HG02588 (cell line): ENCODE results near the gene ATP9A.

ENCODE experiments used
- ATAC-seq: cut with Tn5 transposase; IDR thresholded peaks from one replicate; pipeline ENCODE4 v1.9.1; 2021; ENCODE audit warnings: mild to moderate bottlenecking, moderate library complexity; ENCODE audit not compliant: unreplicated experiment

Gene ATP9A

DNA sequence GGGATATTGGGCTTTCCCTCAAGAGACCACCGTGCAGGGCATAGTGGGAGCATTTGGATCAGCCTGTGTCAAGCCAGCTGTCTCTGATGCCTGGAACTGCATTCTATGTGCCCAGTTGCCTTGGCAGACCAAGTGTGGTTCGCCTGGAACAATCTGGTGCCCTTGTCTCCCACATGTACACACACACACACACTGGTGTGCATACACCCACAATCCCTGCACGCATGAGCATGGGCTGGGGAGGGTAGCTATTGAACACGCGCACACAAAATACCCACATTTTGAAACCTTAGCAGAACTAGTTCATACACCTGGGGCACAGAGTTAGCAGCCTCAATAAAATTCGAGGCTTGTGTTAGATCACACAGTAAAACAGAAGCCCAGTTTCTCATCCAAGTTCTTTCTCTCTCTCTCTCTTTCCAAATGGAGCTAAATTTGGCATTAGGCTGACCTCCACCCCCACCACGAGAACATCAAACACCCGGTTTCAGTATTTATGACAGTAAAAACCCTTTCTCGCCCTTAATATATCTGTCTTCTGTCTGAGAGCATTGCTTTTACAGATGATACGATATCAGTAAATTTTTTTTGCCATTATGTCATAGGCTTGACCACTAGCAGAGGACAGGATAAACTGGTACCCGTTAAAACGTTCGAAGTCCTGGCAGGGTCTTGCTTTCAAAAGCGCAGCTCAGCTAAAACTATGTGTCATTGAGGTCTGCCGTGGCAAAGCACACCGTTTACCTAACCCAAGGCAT lies 207.5 kb downstream of the ATP9A start:
- no peak for ATAC-seq

DNA sequence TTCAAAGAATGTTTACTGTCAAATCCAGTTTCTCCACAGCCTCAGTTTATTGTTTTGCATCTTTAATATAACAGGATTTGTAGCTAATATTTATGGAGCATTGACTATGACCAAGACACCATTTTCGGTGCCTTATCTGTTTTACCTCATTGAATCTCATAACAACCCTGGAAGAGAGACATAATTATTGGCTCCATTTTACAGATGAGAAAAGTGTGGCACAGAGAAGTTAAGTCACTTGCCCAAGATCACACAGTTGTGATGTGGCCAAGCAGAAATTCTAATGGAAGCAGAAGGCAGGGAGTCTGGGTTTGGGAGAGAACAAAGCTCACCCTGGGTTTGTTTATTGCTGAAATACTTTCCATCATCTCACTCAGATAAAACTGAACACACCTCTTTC lies 208.1 kb downstream of the ATP9A start:
- ATAC-seq = no peak

DNA sequence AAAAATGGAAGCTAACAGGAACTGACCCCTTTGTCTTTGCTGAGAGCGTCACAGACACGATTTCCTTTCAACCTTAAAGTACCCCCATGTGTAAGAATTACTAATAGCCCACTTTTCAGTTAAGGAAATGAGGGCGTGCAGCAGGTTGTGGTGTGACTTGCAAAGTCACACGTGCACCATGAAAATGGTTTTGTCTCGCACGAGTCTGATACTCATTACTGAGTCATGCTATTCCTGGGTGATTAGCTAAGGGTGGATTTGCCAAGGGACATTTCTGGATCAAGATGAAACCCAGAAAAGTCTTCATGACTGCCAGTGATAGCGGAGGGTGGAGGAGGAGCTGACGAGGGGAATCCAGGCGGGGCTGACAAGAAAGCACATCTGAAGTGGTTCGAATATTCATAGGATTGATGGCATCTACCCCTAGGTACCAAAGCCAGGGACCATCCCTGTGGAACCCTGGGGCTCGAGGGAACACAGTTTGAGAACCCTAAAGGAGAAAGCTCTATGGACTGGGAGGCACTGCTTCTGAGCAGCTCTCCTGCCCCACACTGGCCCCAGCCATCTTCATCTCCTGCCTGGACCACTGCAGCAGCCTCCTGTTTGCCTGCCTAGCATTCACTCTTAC lies 213.5 kb downstream of the ATP9A start:
- no peak for ATAC-seq

DNA sequence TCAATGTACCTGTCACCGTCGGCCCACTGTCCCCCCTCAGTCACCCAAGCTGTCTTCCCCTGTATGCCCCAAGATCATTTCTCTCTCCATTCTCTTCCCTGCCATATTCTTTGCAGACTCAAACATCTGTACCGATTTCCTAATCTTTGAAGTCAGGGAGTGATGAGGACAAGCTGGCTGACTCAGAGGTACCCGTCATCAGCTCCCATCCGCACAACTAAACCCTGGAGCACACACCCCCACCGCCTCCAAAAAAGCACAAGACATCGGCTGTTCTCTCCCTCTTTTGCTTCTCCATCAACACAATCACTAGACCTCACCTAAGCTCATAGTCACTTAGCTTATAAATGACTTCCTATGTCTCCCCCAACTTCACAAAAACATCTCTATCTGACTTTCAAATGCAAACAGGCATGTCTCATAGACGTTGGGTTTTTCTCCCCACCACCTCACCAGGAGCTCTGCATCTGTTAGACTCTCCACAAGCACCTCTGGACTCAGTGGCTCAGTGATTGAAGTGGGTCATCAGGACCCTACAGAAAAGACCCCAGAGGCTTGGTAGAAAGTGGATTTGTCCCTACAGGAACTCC lies 214.2 kb downstream of the ATP9A start:
- no peak for ATAC-seq

DNA sequence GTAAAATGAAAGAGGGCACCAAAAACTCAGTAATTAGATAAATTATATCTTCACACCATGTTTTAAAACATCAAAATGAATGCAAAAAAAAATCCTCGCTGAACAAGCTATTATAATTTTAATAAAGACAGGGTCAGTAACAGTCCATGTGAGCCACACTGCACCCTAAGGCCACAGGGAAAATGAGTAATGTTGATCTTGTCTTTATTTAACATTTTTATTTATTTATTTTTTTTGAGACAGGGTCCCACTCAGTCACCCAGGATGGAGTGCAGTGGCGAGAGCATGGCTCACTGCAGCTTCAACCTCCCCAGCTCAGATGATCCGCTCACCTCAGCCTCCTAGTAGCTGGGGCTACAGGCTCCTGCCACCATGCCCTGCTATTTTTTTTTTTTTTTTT lies 217.0 kb downstream of the ATP9A start:
- no peak for ATAC-seq

DNA sequence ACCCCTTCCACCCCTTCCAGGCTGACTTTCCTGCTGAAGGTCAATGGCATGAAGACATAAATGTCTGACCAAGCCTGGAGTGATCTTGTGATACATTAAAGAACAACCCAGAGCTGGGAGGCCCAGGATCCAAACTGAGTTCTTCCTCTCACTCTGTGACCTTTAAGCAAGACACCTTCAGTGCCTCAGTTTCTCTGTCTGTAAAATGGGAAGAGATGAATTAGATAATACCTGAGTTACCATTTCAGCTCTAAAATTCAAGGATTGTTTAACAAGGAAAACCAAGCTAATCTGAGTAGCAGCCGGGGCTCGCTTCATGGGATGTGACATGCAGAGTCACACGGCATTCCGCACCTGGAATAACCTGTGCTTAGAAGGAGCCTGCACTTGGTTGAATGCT lies 218.7 kb downstream of the ATP9A start:
- ATAC-seq = no peak

DNA sequence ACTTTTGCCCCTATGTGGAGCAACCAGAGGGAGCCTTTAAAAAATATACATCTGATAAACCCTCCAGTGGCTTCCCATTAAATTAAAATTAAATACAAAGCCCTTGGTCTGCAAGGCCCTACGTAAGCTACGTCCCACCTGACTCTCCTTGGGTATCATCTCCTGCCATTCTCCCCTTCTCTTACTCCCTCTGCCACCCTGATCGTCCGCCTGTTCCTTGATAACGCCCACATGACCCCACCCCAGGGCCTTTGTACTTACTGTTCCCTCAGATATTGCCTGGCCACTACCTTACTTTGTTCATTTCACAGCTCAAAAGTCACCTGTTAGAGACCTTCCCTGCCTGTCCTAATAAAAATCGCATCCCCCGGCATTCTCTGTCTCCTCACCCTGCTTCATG lies 220.2 kb downstream of the ATP9A start:
- ATAC-seq = no peak
